SK-N-MC (cell line): ENCODE measurements around the gene KIAA1671.

Source experiments
- EZH2 ChIP-seq: fragments of 200-600 bp; sonication (generic); IDR thresholded peaks from one replicate; pipeline ENCODE4 v1.6.1; 2017; ENCODE audit warnings: antibody characterized with exemption
- POLR2AphosphoS5 ChIP-seq: IDR thresholded peaks from 2 replicates; pipeline ENCODE4 v1.6.1; 2012; ENCODE audit warnings: mild to moderate bottlenecking, low read depth, low read length, borderline replicate concordance

- TF ChIP-seq POLR2AphosphoS5 (no peak), EZH2 (no peak)
Observed at GRCh38 chr22:25114369-25115362, 162.2 kb downstream of the KIAA1671 start.
